ENCODE data around the gene ETNK1. TPM values are rescaled to one million over a fixed set of nuclear protein-coding genes. Genes with fewer than 3 reads are reported as not detected.

Gene ETNK1
- total and polyA plus RNA-seq, 2 donors (not counting 1 experiment from before 2014, with no cell fraction given), result 19.0 to 56.1 TPM

GRCh38 chr12:22731236-22731635, 106.3 kb downstream of the ETNK1 start:
- Histone ChIP-seq H2AFZ (ENCODE audit: low read length) (no peak overlapping the region), H3K9me3 (ENCODE audit: control insufficient read depth, insufficient read depth, low read depth, low read length) (no peaks in the 10 kb centered on the region), H3K4me1 (ENCODE audit: control insufficient read depth, extremely low read depth, insufficient read depth, low read length) (peaks cover 7% of the 10 kb centered on the region)

GRCh38 chr12:22733756-22734155, 108.8 kb downstream of the ETNK1 start:
- peak in 1 of 2 donors; percentile 26 for DNase-seq (ENCODE audit: low read depth in 2 of 2)
- H3K4me2 ChIP-seq (ENCODE audit: extremely low read depth, insufficient read depth, low read length), result no peak overlapping the region

More at GRCh38 chr12:22731236-22731635, 106.3 kb downstream of the ETNK1 start:
- no peak for TF ChIP-seq CTCF (conservative IDR thresholded peaks at IDR 0.05 in 1 of 2, IDR thresholded peaks at IDR 0.05 in 1 of 2; ENCODE audit: low read depth in 1 of 2, low read length in 2 of 2)
- TF ChIP-seq EZH2 (IDR thresholded peaks at IDR 0.05; ENCODE audit: low read length, missing control alignments), result no peak
- H4K20me1 ChIP-seq (ENCODE audit: control insufficient read depth, extremely low read depth, insufficient read depth, low read length), result no peaks in the 10 kb centered on the region
- no peak overlapping the region for H3K4me3 ChIP-seq (replicated peaks in 1 of 4; ENCODE audit: control extremely low read depth in 1 of 4, insufficient read depth in 1 of 4, low read depth in 3 of 4, low read length in 4 of 4)
- peak in 1 of 2 donors; percentile 30 for DNase-seq (ENCODE audit: low read depth in 2 of 2)
- no peaks in the 10 kb centered on the region for H3K27me3 ChIP-seq (ENCODE audit: control insufficient read depth, insufficient read depth, low read length)
- no peak overlapping the region for H3K9ac ChIP-seq (ENCODE audit: insufficient read depth, low read length)
- H3K4me2 ChIP-seq (ENCODE audit: extremely low read depth, insufficient read depth, low read length), result no peak overlapping the region
- H3K27ac ChIP-seq (ENCODE audit: insufficient read depth, low read length), result no peak overlapping the region
- H3K36me3 ChIP-seq (ENCODE audit: control insufficient read depth, insufficient read depth, low read length), result no peaks in the 10 kb centered on the region
- H3K79me2 ChIP-seq (ENCODE audit: control insufficient read depth, insufficient read depth, low read length), result no peaks in the 10 kb centered on the region

GRCh38 chr12:22738945-22739344, 114.0 kb downstream of the ETNK1 start:
- Histone ChIP-seq H3K79me2 (ENCODE audit: control insufficient read depth, insufficient read depth, low read length) (no peaks in the 10 kb centered on the region), H3K36me3 (ENCODE audit: control insufficient read depth, insufficient read depth, low read length) (no peaks in the 10 kb centered on the region), H3K9ac (ENCODE audit: insufficient read depth, low read length) (no peak overlapping the region), H3K27ac (ENCODE audit: insufficient read depth, low read length) (no peak overlapping the region), H3K4me1 (ENCODE audit: control insufficient read depth, extremely low read depth, insufficient read depth, low read length) (no peaks in the 10 kb centered on the region), H2AFZ (ENCODE audit: low read length) (no peak overlapping the region), H3K9me3 (ENCODE audit: control insufficient read depth, insufficient read depth, low read depth, low read length) (no peaks in the 10 kb centered on the region), H4K20me1 (ENCODE audit: control insufficient read depth, extremely low read depth, insufficient read depth, low read length) (no peaks in the 10 kb centered on the region), H3K4me2 (ENCODE audit: extremely low read depth, insufficient read depth, low read length) (no peak overlapping the region), H3K27me3 (ENCODE audit: control insufficient read depth, insufficient read depth, low read length) (no peaks in the 10 kb centered on the region), H3K4me3 (replicated peaks in 1 of 4; ENCODE audit: control extremely low read depth in 1 of 4, insufficient read depth in 1 of 4, low read depth in 3 of 4, low read length in 4 of 4) (no peak overlapping the region)
- peak; percentile 56 to 70 for DNase-seq (ENCODE audit: low read depth in 2 of 2)
- TF ChIP-seq CTCF (conservative IDR thresholded peaks at IDR 0.05 in 1 of 2, IDR thresholded peaks at IDR 0.05 in 1 of 2; ENCODE audit: low read depth in 1 of 2, low read length in 2 of 2), result no peak
- no peak for TF ChIP-seq EZH2 (IDR thresholded peaks at IDR 0.05; ENCODE audit: low read length, missing control alignments)

More at GRCh38 chr12:22733756-22734155, 108.8 kb downstream of the ETNK1 start:
- Histone ChIP-seq H4K20me1 (ENCODE audit: control insufficient read depth, extremely low read depth, insufficient read depth, low read length) (no peaks in the 10 kb centered on the region), H3K9ac (ENCODE audit: insufficient read depth, low read length) (no peak overlapping the region), H3K4me3 (replicated peaks in 1 of 4; ENCODE audit: control extremely low read depth in 1 of 4, insufficient read depth in 1 of 4, low read depth in 3 of 4, low read length in 4 of 4) (no peak overlapping the region), H3K79me2 (ENCODE audit: control insufficient read depth, insufficient read depth, low read length) (no peaks in the 10 kb centered on the region), H3K27ac (ENCODE audit: insufficient read depth, low read length) (no peak overlapping the region), H3K9me3 (ENCODE audit: control insufficient read depth, insufficient read depth, low read depth, low read length) (no peaks in the 10 kb centered on the region), H2AFZ (ENCODE audit: low read length) (no peak overlapping the region), H3K36me3 (ENCODE audit: control insufficient read depth, insufficient read depth, low read length) (no peaks in the 10 kb centered on the region), H3K4me1 (ENCODE audit: control insufficient read depth, extremely low read depth, insufficient read depth, low read length) (peaks cover 7% of the 10 kb centered on the region), H3K27me3 (ENCODE audit: control insufficient read depth, insufficient read depth, low read length) (no peaks in the 10 kb centered on the region)
- no peak for TF ChIP-seq CTCF (conservative IDR thresholded peaks at IDR 0.05 in 1 of 2, IDR thresholded peaks at IDR 0.05 in 1 of 2; ENCODE audit: low read depth in 1 of 2, low read length in 2 of 2)
- no peak for TF ChIP-seq EZH2 (IDR thresholded peaks at IDR 0.05; ENCODE audit: low read length, missing control alignments)

Other genes with a start within 250 kb of the ETNK1 start
- gene C2CD5, start 80.6 kb upstream of the ETNK1 start, total RNA-seq, result 26.2 and 37.7 TPM in 2 replicates
- gene C2CD5, start 80.6 kb upstream of the ETNK1 start, polyA plus RNA-seq, result 19.0 and 26.6 TPM in 2 replicates

Measured in fibroblast of lung (primary cell).